Cerebellar nuclear complex (tissue), 1 donor: ENCODE measurements around the gene MVP.
"Not testable (repeated sequence)": the region's sequence is repeated elsewhere in the genome, so short reads cannot be mapped to it uniquely, and the experiment has no call there.

Experiments used
- DNase-seq, 2 experiments: peaks; one replicate each; lab custom pipeline; 2025; lab: John Stamatoyannopoulos, UW

The MVP gene

DNA sequence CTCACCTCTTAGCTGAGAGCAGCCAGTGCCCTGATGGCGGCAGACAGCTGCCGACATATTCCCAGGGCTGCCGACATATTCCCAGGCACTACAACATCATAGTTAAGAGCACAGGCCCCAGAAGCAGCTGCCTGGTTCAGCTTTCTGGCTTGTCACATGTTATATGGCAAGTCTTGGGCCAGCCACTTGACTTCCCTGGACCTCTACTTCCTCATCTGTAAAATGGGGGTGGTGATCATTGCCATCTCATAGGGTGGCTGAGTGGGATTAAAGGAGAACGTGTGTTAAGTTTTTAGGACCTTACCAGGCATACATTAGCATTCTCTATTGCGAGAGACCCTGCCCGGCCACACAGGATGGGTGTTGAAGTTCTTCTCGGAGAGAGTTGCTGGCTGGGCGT, 23.7 kb downstream of the MVP start:
- DNase-seq, result no peak

DNA sequence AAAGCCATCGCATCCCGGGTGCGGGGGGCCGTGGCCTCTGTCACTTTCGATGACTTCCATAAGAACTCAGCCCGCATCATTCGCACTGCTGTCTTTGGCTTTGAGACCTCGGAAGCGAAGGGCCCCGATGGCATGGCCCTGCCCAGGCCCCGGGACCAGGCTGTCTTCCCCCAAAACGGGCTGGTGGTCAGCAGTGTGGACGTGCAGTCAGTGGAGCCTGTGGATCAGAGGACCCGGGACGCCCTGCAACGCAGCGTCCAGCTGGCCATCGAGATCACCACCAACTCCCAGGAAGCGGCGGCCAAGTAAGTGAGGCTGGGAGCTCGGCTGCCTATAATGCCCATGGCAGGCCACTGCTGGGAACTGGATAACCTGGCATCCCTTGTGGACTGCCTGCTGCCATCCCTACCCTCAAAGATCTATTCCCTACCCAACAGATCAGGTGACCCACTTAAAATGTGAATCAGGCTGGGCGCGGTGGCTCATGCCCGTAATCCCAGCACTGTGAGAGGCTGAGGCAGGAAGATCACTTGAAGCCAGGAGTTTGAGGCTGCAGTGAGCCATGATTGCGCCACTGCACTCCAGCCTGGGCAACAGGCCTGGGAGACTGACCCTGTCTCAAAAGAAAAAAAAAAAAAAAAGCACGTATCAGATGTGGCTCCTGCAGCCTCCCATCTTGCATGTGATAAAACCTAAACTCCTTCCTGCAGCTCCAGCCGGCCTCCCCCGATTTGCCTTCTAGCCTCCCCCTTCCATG, 24.5 kb downstream of the MVP start:
- DNase-seq, result peak in 1 of 2 experiments; percentile 21

DNA sequence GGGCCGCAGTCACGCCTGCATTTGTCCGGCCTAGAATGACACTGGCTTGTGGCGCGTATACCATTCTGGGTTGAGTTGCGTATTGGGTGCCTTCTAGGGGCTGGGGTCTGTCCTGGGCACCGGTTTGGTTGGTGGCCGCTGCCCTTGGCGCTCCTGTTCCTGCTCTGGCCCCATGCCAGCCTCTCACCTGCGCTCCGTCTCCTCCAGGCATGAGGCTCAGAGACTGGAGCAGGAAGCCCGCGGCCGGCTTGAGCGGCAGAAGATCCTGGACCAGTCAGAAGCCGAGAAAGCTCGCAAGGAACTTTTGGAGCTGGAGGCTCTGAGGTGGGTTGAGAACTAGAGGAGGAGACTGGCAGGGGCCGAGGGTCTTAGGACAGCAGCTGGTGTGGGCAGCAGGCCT, 25.4 kb downstream of the MVP start:
- DNase-seq, result no peak

DNA sequence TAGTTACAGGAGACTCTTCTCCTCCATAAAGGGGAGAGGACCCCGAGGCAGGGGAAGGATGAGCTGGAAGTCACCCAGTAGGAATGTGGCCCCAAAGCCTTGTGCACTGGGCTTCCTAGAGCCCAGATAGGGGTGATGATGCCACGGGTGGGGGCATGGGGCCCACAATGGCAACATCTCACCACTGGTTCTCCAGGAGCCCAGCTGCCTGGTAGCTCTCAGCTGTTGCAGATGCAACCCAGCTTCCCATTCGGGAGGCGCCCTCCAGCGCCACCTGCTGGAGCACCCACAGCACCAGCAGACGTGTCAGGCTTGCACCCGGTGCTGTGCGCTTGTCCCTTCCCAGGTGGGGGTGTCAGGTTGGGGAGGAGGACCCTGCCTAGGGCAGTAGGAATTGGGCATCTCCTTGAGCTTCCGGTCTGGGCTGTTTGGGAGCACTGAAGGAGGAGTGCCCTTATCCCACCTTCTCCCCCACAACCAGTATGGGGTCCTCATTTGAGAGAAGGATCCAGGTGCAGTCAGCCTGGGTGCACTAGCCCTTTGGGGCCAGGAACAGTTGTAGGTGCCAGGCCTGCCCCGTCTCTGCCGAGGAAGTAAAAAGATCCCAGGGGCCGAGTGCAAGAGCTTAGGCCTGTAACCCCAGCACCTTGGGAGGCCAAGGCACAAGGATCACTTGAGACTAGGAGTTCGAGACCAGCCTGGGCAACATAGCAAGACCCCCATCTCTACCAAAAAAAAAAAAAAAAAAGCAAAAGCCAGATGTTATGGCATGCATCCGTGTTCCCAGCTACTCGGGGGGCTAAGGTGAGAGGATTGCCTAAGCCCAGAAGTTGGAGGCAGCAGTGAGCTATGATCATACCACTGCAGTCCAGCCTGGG, 28.4 kb downstream of the MVP start:
- DNase-seq, result no peak

DNA sequence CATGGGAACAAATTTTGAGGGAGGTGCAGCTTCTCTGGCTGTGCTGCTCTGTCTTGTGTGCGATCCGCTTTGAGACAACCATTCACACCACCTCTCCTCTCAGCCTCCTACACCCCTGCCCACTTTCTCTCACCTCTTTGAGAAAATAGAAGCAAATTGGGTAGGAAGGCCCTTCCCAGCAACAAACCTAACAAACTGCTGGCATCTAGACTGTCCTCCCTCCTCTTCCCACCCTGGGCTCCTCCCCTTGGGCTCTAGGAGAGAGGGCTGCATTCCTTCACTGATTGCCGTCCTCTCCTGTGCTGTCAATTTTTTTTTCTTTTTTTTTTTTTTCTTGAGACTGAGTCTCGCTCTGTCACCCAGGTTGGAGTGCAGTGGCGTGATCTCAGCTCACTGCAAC, 29.2 kb downstream of the MVP start:
- DNase-seq, result no peak

DNA sequence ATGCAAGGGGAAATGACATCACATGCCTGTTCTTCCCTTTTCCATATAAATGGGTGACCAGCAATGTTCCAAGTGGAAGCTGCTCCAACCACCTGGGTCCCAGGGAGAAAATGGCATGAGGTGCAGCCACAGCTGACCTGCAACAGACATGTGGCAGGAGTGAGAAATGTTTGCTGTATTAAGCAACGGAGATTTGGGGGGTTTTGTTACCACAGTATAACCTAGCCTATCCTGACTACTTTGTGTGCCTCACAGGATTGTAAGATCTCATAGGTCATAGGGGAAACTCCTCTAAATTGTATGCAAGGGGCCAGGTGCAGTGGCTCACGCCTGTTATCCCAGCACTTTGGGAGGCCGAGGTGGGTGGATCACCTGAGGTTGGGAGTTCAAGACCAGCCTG, 30.7 kb downstream of the MVP start:
- DNase-seq, result no peak

DNA sequence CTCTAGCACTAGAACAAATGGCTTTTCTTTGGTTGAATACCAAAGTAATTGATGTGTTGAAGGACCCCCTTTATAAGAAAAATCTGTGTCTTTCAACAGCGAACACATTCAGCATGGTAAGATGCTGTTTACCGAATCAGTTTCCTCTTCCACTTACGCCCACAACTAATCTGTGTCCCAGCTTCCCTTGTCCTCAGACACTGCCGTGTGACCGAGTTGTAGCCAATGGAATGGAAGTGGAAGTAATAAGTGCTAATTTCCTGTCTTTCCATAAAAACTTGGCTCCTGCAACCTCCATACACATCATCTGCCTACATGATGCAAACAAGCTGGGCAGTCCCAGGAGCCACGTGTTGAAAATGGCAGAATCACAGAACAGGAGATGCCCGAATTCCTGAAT, 32.4 kb downstream of the MVP start:
- DNase-seq, result peak; percentile 31 to 69

DNA sequence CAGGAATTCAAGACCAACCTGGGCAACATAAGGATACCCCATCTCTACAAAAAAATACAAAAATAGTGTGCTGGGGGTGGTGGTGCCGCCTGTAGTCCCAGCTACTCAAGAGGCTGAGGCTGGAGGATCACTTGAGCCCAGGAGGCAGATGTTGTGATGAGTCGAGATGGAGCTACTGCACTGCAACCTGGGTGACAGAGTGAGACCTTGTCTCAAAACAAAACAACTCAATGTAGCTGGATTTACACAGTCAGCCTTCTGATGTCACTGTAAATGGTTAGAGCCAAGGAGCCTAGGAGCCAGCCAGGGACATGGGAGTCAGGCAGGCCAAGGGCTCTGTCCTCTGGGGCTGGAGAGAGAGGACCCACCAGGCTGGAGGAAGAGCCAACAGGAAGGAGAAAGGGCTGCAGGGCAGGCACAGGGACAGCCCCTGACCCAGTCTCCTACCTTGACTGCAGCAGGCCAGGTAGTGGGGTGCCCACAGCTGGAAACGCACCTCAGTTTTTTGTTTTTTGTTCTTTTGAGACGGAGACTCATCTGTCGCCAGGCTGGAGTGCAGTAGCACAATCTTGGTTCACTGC, 34.3 kb downstream of the MVP start:
- no peak for DNase-seq

DNA sequence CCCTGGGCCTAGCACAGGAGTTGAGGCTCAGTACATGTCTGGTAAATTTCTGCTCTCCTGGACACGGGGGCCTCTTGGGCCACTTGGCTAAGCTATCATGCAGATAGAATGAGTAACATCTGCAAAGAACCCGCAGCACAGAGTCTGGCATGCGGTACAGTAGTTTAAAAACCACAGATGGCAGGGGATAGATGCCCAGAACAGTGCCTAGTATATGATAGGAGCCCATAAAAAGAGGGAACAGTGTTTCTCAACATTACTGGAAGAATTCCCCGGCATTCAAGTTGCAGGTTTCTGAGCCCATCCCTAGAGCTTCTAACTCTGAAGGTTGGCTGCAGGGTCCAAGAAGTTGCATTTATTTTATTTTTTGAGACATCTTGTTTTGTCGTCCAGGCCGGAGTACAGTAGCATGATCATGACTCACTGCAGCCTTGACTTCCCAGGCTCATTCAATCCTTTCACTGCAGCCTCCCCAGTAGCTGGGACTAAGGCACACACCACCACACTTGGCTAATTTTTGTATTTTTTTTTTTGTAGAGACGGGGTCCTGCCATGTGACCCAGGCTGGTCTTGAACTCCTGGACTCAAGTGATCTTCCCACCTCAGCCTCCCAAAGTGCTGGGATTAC, 37.0 kb downstream of the MVP start:
- no peak for DNase-seq

DNA sequence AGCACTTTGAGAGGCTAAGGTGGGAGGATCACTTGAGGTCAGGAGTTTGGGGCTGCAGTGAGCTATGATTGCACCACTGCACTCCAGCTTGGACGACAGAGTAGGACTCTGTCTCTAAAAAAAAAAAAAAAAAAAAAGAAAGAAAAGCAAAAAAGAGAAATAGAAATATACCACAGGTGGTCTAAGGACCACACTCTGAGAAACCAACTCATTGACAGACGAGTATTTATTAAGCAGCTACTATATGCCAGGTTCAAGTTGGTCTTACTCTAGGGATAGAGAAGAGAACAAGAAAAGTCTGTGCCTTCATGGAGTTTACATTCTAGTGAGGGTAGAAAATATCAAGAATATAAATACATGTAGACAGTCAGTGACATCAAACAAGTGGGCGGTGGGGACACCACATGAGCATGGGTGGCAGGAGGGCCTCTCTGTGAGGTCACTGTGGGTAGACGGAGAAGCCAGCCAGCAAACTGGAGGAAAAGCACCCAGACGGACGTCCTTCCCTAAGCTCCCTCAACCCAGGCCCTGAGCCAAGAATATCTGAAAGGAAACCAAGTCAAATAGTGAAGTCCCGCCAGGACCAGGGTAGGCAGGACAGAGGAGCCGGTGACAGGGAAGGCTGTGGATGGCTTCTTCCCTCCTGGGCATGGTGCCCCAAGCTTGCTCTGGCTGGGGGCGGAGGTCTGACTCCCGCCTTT, 38.0 kb downstream of the MVP start:
- no peak for DNase-seq

DNA sequence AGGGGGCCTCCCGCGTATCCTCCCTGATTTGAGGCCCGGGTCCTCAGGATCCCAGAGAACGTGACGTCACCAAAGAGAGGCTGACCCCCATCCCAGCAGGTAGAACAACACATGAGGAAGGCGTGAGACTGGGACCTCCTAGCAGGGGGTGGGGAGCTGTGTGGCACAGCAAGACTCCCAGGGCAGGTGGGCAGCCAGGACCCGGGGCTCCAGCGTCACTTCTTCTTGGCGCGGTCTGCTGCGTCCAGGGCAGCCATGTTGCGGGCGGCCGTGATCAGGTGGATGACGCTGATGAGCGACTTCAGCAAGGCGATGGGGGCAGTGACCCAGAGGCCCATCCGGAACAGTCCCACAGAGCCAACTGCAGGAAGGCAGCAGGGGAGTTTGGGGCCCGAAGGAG, 38.7 kb downstream of the MVP start:
- DNase-seq, result no peak

DNA sequence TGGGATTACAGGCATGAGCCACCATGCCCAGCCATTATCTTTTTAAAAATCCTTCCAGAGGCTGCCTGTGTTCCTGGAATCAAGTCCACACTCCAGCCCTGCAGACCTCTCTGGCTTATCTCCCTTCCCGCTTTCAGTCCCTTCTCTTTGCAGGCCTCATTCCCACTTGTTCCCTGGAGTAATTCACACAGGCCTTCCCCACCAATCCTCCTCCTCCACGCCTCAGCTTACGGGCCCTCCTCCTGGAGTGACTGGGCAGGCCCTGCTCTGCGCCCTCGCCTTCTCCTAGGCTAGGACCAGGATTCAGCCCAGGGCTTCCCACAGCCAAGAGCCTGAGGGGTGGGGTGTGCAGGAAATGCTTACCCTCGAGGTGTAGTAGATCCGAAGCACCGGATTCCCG, 40.0 kb downstream of the MVP start:
- DNase-seq, result no peak

DNA sequence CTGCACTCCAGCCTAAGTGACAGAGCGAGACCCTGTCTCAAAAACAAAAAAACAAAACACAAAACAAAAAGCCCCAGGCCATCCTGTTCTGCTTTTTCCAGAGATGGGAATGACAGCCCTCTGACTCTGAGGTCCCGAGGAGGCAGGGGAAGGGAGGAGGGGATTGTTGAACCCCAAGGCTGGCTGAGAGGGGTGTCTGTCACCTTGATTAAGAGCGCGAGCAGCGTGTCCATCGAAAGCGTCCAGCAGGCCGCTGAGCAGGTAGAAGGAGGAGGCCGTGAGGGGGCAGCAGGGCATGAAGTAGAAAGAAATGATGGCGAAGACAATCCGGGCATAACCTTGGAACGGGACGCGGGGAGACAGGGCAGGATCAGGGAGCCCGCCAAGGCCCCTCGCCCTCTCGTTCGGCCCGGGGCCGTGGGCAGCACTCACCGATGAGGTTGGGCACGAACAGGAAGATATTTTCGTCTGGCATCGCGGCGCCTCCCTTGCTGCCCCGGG, 42.2 kb downstream of the MVP start:
- DNase-seq, result peak in 1 of 2 experiments; percentile 9

DNA sequence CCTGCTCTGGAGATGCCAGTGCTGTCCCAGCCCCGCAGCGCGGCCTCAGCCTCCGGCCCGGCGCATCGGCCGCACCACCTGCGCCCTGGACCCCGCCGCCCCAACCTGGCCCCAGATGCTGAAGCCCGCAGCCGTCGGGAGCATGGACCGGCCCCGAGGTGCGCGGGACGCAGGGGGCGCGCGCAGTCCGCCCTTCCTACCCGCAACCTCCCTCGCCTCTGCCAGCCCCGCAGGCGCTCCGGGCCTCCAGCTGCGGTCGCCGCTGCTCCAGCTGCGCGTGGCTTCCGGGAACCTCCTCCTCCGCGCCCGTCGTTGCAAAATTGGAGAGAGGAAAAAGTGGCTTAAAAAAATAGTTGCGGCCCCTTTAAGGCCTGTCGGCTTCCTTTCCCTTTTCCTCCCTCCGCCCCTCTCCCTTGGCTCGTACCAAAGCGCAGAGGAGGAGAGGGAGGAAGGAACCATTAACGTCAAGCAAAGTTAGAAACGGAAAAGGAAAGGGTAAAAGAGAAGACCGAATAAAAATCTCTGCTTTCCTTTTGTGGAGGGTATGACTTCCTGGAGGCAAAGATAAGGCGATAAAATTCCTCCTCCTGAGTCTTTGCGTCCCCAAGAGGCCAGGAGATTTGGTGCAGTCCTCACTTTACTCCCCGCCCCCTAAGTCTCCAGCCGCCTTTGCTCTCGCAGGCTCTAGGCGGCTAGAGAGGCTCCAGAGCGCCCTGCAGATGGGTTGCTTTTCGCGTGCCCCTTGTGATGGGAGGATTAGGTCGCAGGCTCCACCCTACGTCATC, 42.8 kb downstream of the MVP start, which contains the start of gene CDIPT:
TSS of gene CDIPT (minus strand) at position 343 of the 785 bp plus-strand sequence. CDS start 369 bp downstream, outside the sequence.
- peak; percentile 82 to 89 for DNase-seq

DNA sequence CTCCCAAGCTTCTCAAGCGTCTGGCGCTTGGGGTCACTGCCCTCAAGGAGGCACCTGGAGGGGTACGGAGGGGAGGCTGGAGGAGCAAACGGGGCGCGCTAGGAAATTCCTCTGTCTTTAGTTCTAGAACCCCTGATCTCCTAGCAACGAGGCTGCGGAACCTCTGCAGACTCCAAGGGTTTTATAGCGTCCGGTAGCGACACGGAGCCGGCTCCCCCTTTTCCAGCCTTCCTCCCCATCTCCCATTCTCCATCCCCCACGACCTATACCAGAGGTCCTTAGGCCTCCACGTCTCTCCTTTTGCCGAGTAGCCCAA, 43.4 kb downstream of the MVP start:
- no peak for DNase-seq

DNA sequence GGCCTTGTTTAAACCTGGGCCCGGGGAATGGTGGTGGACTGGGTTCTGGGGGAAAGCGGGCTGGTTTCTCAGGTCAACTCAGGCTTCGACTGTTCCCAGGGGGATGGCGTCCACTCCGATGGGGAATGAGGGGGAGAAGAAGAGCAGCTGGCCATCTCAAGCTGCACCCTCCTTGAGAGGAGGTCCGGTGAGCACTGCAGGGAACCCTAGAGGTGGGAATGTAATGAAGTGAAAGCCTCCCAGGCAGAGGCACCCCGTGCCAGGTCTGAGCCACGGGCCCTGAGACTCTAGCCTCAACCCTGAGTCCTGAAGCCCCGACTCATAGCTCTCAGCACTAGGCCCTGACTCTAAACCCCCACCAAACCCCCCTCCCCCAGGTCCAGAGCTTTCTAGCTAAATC, 43.9 kb downstream of the MVP start:
- no peak for DNase-seq

DNA sequence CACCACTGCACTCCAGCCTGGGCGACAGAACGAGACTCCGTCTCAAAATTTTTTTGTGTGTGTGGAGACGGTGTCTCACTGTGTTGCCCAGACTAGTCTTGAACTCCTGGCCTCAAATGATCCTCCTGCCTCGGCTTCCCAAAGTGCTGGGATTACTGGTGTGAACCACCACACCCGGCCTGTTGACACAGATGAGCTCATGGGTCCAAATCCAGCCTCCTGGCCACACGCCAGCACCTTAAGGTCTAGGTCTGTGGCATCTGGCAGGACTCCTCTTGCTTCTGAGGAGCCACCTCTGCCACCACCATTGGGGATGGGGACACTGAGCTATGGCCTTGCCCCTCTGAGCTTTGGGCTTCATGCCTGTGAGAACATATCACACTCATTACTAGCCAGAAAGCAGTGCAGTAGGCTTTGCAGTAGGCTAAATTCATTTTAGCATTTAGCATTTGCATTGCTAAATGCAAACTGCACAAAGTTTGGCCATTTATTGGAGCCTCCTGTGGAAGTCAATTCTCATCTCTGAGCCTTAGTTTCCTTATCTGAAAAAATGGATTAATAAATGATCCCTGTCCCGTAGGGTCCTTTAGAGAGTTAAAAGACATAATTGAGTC, 48.2 kb downstream of the MVP start:
- DNase-seq, result no peak

DNA sequence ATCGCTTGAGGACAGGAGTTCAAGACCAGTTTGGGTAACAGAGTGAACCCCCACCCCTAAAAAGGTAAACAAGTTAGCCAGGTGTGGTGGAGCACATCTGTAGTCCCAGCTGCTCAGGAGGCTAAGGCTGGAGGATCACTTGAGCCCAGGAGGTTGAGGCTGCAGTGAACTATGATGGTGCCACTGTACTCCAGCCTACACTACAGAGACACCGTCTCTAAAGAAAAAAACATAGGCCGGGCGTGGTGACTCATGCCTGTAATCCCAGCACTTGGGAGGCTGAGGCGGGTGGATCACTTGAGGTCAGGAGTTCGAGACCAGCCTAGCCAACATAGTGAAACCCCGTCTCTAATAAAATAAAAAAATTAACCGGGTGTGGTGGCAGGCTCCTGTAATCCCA, 48.8 kb downstream of the MVP start:
- DNase-seq, result not testable (repeated sequence)

DNA sequence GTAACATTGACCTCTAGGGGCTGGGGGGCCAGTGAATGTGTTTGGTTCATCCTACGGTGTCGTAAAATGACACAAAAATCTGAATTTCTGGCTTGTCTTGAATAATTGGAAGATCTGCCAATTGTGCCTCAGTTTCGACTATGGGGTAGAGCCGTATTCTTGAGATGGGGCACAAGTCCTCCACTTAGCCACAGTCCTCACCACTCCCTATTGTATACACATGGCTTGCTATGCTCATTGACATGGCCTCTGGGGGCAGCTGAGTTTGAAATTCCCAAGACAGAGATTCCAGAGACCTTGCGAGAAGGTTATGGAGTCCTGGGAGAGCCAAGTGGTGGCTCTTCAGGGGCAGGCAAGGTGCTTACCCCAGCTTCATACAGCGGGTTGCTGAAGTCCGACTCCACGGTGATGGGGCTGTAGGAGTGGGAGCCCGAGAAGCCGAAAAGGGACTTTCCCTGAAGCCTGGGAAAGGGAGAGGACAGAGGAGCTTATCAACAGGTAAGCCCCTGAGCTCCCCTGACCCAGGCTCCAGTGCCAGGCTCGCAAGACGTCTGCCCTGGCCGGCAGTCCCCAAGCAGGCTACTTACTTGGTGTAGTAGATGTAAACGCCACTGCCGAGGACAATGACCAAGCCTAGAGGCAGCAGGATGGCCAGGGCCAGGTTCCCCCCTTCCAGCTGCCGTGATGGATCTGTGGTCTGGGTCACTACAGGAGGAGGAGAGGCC, 51.7 kb downstream of the MVP start:
- no peak for DNase-seq

DNA sequence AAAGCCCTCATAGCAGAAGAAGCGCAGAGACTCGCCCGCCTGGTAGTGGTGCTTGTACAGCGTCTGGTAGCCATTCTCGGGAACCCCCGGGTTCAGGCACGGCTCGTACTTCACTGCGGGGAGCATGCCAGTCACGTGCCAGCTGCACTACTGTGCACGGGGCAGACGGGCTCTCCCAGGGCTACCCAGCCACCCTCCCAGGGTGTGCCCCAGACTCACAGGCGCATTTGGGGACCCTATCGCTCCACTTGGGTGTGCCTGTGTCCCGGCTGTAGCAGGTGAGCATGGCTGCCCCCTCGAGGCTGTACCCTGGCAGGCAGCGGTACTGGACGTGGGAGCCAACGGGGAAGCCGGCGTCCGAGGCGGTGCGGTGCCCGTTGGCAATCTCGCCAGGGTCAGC, 53.1 kb downstream of the MVP start:
- DNase-seq, result no peak
